ENCODE measurements around the gene MED26. TPM values are rescaled to one million over a fixed set of nuclear protein-coding genes. Genes with fewer than 3 reads are reported as not detected.

The MED26 gene
- total RNA-seq, 1 donor from 2014 or later: 7.0 TPM

- no peak overlapping the region for H3K4me3 ChIP-seq (ENCODE audit: low read depth, low read length)
- no peaks in the 10 kb centered on the region for H3K27me3 ChIP-seq (ENCODE audit: control insufficient read depth, insufficient read depth, low read length)
- DNase-seq (ENCODE audit: low read depth): no peak
- H3K36me3 ChIP-seq (ENCODE audit: control insufficient read depth, insufficient read depth, low read length): no peaks in the 10 kb centered on the region
- no peak for TF ChIP-seq CTCF (IDR thresholded peaks at IDR 0.05; ENCODE audit: insufficient read depth, low read length, poor library complexity, severe bottlenecking)
Observed at GRCh38 chr19:16586991-16587832, 40.8 kb downstream of the MED26 start.

- H3K36me3 ChIP-seq (ENCODE audit: control insufficient read depth, insufficient read depth, low read length): no peaks in the 10 kb centered on the region
- no peak overlapping the region for H3K4me3 ChIP-seq (ENCODE audit: low read depth, low read length)
- no peaks in the 10 kb centered on the region for H3K27me3 ChIP-seq (ENCODE audit: control insufficient read depth, insufficient read depth, low read length)
- no peak for DNase-seq (ENCODE audit: low read depth)
- TF ChIP-seq CTCF (IDR thresholded peaks at IDR 0.05; ENCODE audit: insufficient read depth, low read length, poor library complexity, severe bottlenecking): no peak
Observed at GRCh38 chr19:16586477-16586871, 41.5 kb downstream of the MED26 start.

GRCh38 chr19:16585808-16586476 lies 42.1 kb downstream of the MED26 start:
- H3K36me3 ChIP-seq (ENCODE audit: control insufficient read depth, insufficient read depth, low read length): no peaks in the 10 kb centered on the region
- no peak for TF ChIP-seq CTCF (IDR thresholded peaks at IDR 0.05; ENCODE audit: insufficient read depth, low read length, poor library complexity, severe bottlenecking)

GRCh38 chr19:16585094-16585801 lies 42.8 kb downstream of the MED26 start:
- Histone ChIP-seq H3K27me3 (ENCODE audit: control insufficient read depth, insufficient read depth, low read length) (no peaks in the 10 kb centered on the region), H3K4me3 (ENCODE audit: low read depth, low read length) (no peak overlapping the region), H3K36me3 (ENCODE audit: control insufficient read depth, insufficient read depth, low read length) (no peaks in the 10 kb centered on the region)
- TF ChIP-seq CTCF (IDR thresholded peaks at IDR 0.05; ENCODE audit: insufficient read depth, low read length, poor library complexity, severe bottlenecking): no peak
- DNase-seq (ENCODE audit: low read depth): no peak

More at GRCh38 chr19:16585808-16586476, 42.1 kb downstream of the MED26 start:
- Histone ChIP-seq H3K27me3 (ENCODE audit: control insufficient read depth, insufficient read depth, low read length) (no peaks in the 10 kb centered on the region), H3K4me3 (ENCODE audit: low read depth, low read length) (no peak overlapping the region)
- DNase-seq (ENCODE audit: low read depth): no peak

GRCh38 chr19:16584248-16585093 lies 43.5 kb downstream of the MED26 start:
- Histone ChIP-seq H3K4me3 (ENCODE audit: low read depth, low read length) (no peak overlapping the region), H3K36me3 (ENCODE audit: control insufficient read depth, insufficient read depth, low read length) (no peaks in the 10 kb centered on the region), H3K27me3 (ENCODE audit: control insufficient read depth, insufficient read depth, low read length) (no peaks in the 10 kb centered on the region)
- TF ChIP-seq CTCF (IDR thresholded peaks at IDR 0.05; ENCODE audit: insufficient read depth, low read length, poor library complexity, severe bottlenecking): no peak
- no peak for DNase-seq (ENCODE audit: low read depth)

All from kidney epithelial cell (primary cell).